Omental fat pad (tissue), 4 donors: Measurements from ENCODE around the gene SMIM28. TPM values are rescaled to one million over a fixed set of nuclear protein-coding genes. Genes with fewer than 3 reads are reported as not detected.
"Not testable (repeated sequence)": the region's sequence is repeated elsewhere in the genome, so short reads cannot be mapped to it uniquely, and the experiment has no call there.

Source experiments
- ATAC-seq: fragments of 150-250 bp; one replicate; pipeline ENCODE4 v1.9.1; 2016; ENCODE audit warnings: mild to moderate bottlenecking, moderate library complexity; ENCODE audit not compliant: low FRiP score
- DNase-seq: peaks from one replicate; pipeline ENCODE4 v3.0.0-alpha.2; 2019; ENCODE audit warnings: low spot score
- CTCF ChIP-seq, 3 donors: fragments of 450-650 bp; IDR thresholded peaks; one replicate each; pipeline ENCODE4 v1.5.1; 2016 to 2017; ENCODE audit warnings: antibody characterized with exemption in 3 of 3, mild to moderate bottlenecking in 3 of 3, moderate library complexity in 2 of 3
- total RNA-seq, 4 donors: library from RNA; depleted of rRNA; stranded (reverse); fragments of >200 nt; gene quantifications; one replicate each; pipeline ENCODE4 v1.1.0, GENCODE V29; 2016

SMIM28 gene
- total RNA-seq, 4 donors from 2014 or later = not detected

GRCh38 chr6:138346302-138347195, 31.2 kb upstream of the SMIM28 start:
- no peak for DNase-seq
- no peak for TF ChIP-seq CTCF (IDR thresholded peaks at IDR 0.05)
- no peak for ATAC-seq

GRCh38 chr6:138347864-138348263, 29.8 kb upstream of the SMIM28 start:
- DNase-seq (no peak), ATAC-seq (no peak)
- TF ChIP-seq CTCF (IDR thresholded peaks at IDR 0.05) = no peak

- TF ChIP-seq CTCF (IDR thresholded peaks at IDR 0.05) = no peak
- DNase-seq = no peak
- ATAC-seq = no peak
Observed at GRCh38 chr6:138349891-138350290, 27.8 kb upstream of the SMIM28 start.

- ATAC-seq = no peak
- TF ChIP-seq CTCF (IDR thresholded peaks at IDR 0.05) = no peak
- no peak for DNase-seq
Observed at GRCh38 chr6:138357928-138358327, 19.8 kb upstream of the SMIM28 start.

- DNase-seq, ATAC-seq: not testable (repeated sequence)
Observed at GRCh38 chr6:138368684-138369083, 9.0 kb upstream of the SMIM28 start.

- no peak for ATAC-seq
- no peak for TF ChIP-seq CTCF (IDR thresholded peaks at IDR 0.05)
- no peak for DNase-seq
Observed at GRCh38 chr6:138370631-138371451, 6.9 kb upstream of the SMIM28 start.

- ATAC-seq (no peak), DNase-seq (no peak)
- no peak for TF ChIP-seq CTCF (IDR thresholded peaks at IDR 0.05)
Observed at GRCh38 chr6:138371452-138371711, 6.3 kb upstream of the SMIM28 start.
